Large intestine (tissue), 3 donors: Measurements from ENCODE around the gene FBN1. TPM values are rescaled to one million over a fixed set of nuclear protein-coding genes. Genes with fewer than 3 reads are reported as not detected.

Source experiments
- DNase-seq, 2 donors: peaks; one replicate each; pipeline versions ENCODE4 v3.0.0 to v3.0.0-alpha.2; 2013
- H3K27ac ChIP-seq: one replicate; pipeline ENCODE4 v1.5.1; 2013; ENCODE audit warnings: low read length
- H3K27me3 ChIP-seq: 2 replicates; pipeline ENCODE4 v1.6.1; 2013; ENCODE audit warnings: low read length; ENCODE audit not compliant: control insufficient read depth, insufficient read depth
- H3K36me3 ChIP-seq: 2 replicates; pipeline ENCODE4 v1.6.1; 2013; ENCODE audit warnings: low read length; ENCODE audit not compliant: control insufficient read depth, insufficient read depth
- H3K4me1 ChIP-seq: one replicate; pipeline ENCODE4 v1.6.1; 2013; ENCODE audit warnings: low read length; ENCODE audit not compliant: control insufficient read depth, insufficient read depth
- H3K4me3 ChIP-seq: one replicate; pipeline ENCODE4 v1.5.1; 2013; ENCODE audit warnings: low read length
- H3K9me3 ChIP-seq: one replicate; pipeline ENCODE4 v1.6.1; 2013; ENCODE audit warnings: mild to moderate bottlenecking, low read depth, low read length, moderate library complexity; ENCODE audit not compliant: control insufficient read depth
- WGBS: methylation state at CpG from one replicate; pipeline ENCODE4 v1.1.5; 2013; ENCODE audit warnings: low lambda C conversion rate; ENCODE audit not compliant: insufficient coverage; 5-methylcytosine and 5-hydroxymethylcytosine counted together
- polyA plus RNA-seq: library from polyadenylated mRNA; unstranded; fragments of 120-200 nt; gene quantifications from one replicate; pipeline ENCODE4 v1.2.1, GENCODE V29; 2013

Gene FBN1
- polyA plus RNA-seq, 1 donor: 49.6 TPM

DNA sequence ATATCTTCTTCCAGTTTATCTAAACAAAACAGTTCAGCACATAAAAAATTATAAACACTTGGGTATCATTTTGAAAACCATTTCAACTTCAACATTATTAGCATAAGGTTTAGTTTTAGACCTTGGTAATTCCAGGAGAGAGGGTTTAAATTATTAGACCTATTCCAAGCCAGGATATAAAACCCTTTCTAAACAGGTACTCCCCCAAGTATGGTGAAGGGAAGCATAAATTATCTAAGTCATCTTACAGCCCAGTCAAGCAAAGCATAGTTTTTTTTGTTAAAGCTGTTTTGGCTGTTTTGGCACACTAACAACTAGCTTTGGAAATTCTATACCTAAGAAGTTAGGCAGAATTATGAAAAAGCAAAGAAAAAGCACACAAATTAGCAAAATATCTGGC is 87.3 kb downstream of the FBN1 start:
- no peak for DNase-seq
- no peak overlapping the region for H3K27ac ChIP-seq
- H3K9me3 ChIP-seq: no peaks in the 10 kb centered on the region
- no peaks in the 10 kb centered on the region for H3K36me3 ChIP-seq
- no peak overlapping the region for H3K4me3 ChIP-seq
- H3K27me3 ChIP-seq: no peaks in the 10 kb centered on the region
- no peaks in the 10 kb centered on the region for H3K4me1 ChIP-seq

- WGBS: 80% methylated on average over 1 of the region's 8 CpGs
- H3K27me3 ChIP-seq: no peaks in the 10 kb centered on the region
- no peaks in the 10 kb centered on the region for H3K36me3 ChIP-seq
- no peak overlapping the region for H3K4me3 ChIP-seq
- H3K27ac ChIP-seq: no peak overlapping the region
- no peaks in the 10 kb centered on the region for H3K9me3 ChIP-seq
- no peak for DNase-seq
- H3K4me1 ChIP-seq: no peaks in the 10 kb centered on the region
These were observed 88.2 kb downstream of the FBN1 start for GRCh38 chr15:48557335-48557734.

DNA sequence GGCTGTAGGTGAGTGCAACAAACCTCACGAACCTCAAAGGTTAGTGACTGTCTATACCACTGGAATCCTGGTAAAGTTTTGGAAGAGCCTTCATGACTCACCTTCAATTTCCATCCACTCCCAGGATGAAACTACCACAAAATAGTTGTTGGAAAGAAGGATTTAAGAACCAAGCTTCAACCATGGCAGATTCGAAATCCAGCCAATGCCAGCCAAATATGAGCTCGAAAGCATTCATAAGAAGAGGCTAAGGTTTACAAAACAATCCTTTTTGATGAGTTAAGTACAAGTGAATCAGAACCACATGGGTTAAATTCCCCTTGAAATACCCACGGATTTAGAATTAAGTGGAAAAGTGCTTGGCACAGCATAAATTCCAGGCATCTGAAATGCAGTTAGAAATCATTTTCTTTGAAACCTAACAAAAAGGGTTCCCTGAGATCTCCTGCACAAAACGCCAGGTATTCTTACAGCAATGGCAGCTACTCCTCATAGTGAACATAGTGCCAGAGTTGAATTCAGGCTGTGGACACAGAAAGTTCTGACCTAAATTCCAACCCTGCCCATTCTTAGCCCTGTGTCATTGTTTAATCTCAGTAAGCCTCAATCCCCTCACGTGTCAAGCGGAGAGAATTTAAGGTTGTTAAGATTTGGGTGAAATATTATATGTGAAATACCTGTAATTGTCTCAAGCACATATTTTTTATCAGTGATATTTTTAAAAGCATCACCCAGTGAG is 89.2 kb downstream of the FBN1 start:
- H3K36me3 ChIP-seq: no peaks in the 10 kb centered on the region
- H3K4me1 ChIP-seq: no peaks in the 10 kb centered on the region
- no peaks in the 10 kb centered on the region for H3K27me3 ChIP-seq
- no peak overlapping the region for H3K27ac ChIP-seq
- no peak for DNase-seq
- no peak overlapping the region for H3K4me3 ChIP-seq
- H3K9me3 ChIP-seq: no peaks in the 10 kb centered on the region
- whole genome bisulfite sequencing: 57% methylated on average over 1 of the region's 7 CpGs

GRCh38 chr15:48555241-48555881 is 90.1 kb downstream of the FBN1 start:
- WGBS: 100% methylated on average over 1 of the region's 6 CpGs
- no peak overlapping the region for H3K4me3 ChIP-seq
- no peak overlapping the region for H3K27ac ChIP-seq
- H3K36me3 ChIP-seq: no peaks in the 10 kb centered on the region
- no peaks in the 10 kb centered on the region for H3K27me3 ChIP-seq
- no peaks in the 10 kb centered on the region for H3K9me3 ChIP-seq
- DNase-seq: no peak
- H3K4me1 ChIP-seq: no peaks in the 10 kb centered on the region

DNA sequence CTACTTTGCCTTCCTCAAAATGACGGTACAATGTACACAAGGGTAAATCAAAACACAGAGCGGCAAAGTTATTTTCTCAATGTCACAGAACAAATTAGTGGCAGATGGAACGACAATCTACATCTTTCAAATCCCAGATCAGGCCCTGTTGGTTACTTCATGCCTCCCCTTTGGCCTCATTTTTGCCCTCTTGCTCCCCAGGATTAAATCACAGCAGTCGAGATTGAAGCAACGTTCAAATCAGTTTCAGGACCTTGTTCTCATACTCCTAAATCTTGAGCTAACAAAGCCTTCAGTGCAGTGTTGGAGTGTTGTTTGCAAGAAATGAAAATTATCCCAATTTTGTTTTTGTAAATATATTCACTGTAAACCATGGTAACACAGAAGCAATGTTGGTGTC is 91.4 kb downstream of the FBN1 start:
- no peak for DNase-seq
- WGBS: no CpG with 5 or more reads among the region's 5 CpGs
- Histone ChIP-seq H3K27ac (no peak overlapping the region), H3K4me1 (no peaks in the 10 kb centered on the region), H3K36me3 (no peaks in the 10 kb centered on the region), H3K4me3 (no peak overlapping the region), H3K27me3 (no peaks in the 10 kb centered on the region), H3K9me3 (no peaks in the 10 kb centered on the region)

- Histone ChIP-seq H3K27ac (no peak overlapping the region), H3K27me3 (no peaks in the 10 kb centered on the region), H3K9me3 (no peaks in the 10 kb centered on the region), H3K4me3 (no peak overlapping the region), H3K4me1 (no peaks in the 10 kb centered on the region), H3K36me3 (no peaks in the 10 kb centered on the region)
- WGBS: 93% methylated on average over 2 of the region's 2 CpGs
- DNase-seq: no peak
These were observed 92.0 kb downstream of the FBN1 start for GRCh38 chr15:48553559-48553958.

DNA sequence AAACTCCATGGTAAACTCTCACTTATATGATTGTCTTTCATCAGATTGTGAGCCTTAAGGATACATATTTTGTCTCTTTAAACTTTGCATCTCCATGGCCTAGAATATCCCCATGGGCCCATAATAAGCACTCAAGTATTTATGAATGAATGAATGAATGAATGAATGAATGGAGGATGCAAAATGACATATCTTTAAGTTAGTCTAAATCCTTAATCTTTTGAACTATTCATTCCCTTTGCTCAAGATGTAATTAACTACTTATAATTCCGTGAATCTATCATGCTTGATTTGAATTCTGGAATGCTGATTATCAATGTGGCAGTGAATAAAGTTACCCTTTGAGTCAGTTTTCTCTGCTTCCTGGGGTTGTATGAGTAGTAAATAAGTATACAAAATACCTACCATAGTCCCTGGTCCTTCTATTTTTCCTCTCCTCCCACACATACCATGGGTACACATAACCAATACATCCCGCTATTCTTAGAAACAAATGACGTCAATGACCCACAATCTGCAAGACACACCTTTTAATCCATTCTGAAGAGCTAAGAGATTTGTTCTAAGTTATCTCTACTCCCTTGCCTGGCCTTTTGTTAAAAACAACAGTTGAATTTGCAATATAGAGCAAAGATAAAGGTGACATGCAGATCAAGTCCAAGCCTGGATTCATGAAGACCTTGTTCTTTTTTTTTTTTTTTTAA is 94.5 kb downstream of the FBN1 start:
- DNase-seq: no peak
- H3K27me3 ChIP-seq: no peaks in the 10 kb centered on the region
- H3K9me3 ChIP-seq: no peaks in the 10 kb centered on the region
- H3K4me1 ChIP-seq: no peaks in the 10 kb centered on the region
- no peak overlapping the region for H3K27ac ChIP-seq
- no peaks in the 10 kb centered on the region for H3K36me3 ChIP-seq
- WGBS: 100% methylated on average over 1 of the region's 3 CpGs
- H3K4me3 ChIP-seq: no peak overlapping the region

DNA sequence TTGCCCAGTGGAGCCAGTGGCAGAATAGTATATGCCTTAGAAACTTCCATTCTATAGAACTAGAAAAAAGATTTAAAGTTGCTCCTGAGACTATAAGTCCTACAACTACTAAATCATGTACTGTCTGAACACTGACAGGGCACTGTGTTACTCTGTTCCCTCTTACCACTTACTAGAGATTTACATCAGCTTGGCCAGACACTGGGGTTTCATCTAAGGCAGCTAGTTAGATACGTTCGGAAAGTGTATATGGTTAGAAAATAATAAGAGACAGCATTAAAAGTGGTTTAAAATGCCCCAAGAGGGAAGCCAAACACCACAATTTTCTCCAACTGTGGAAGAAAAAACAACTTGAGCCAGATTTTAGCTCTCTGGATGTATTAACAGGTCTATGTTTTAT is 97.1 kb downstream of the FBN1 start:
- no peaks in the 10 kb centered on the region for H3K36me3 ChIP-seq
- H3K27me3 ChIP-seq: no peaks in the 10 kb centered on the region
- no peaks in the 10 kb centered on the region for H3K9me3 ChIP-seq
- H3K4me1 ChIP-seq: no peaks in the 10 kb centered on the region
- no peak for DNase-seq
- 100% methylated on average over 2 of the region's 2 CpGs for WGBS
- H3K27ac ChIP-seq: no peak overlapping the region
- H3K4me3 ChIP-seq: no peak overlapping the region

DNA sequence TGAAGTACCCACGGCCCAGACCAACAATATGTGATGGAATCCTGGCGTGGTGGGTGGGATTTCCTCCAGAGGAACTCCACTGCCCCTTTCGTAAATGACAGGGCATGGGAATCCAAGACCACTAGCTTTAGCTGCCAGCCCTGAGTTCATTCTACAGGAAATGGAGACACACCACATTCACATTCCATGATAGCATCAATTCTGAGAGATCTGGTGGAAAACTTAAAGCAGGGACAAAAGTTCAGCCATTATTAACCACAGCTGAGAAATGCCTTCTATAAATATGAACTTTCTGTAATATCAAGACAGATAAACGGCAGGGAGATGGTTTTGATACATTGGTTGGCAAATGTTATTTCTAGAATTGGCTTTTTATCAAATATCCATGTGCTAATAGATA is 98.2 kb downstream of the FBN1 start:
- Histone ChIP-seq H3K4me3 (no peak overlapping the region), H3K9me3 (no peaks in the 10 kb centered on the region), H3K27ac (no peak overlapping the region), H3K36me3 (no peaks in the 10 kb centered on the region), H3K4me1 (no peaks in the 10 kb centered on the region), H3K27me3 (no peaks in the 10 kb centered on the region)
- no CpG with 5 or more reads among the region's 4 CpGs for WGBS
- no peak for DNase-seq

GRCh38 chr15:48546296-48546695 is 99.2 kb downstream of the FBN1 start:
- no peak overlapping the region for H3K27ac ChIP-seq
- no peaks in the 10 kb centered on the region for H3K27me3 ChIP-seq
- no peaks in the 10 kb centered on the region for H3K9me3 ChIP-seq
- DNase-seq: no peak
- no peaks in the 10 kb centered on the region for H3K4me1 ChIP-seq
- H3K4me3 ChIP-seq: no peak overlapping the region
- WGBS: no CpG with 5 or more reads among the region's 3 CpGs
- no peaks in the 10 kb centered on the region for H3K36me3 ChIP-seq
